Measurements from ENCODE around the gene CPNE5. TPM values are rescaled to one million over a fixed set of nuclear protein-coding genes. Genes with fewer than 3 reads are reported as not detected.

Gene CPNE5
- total and polyA plus RNA-seq, 8 donors = 1.2 to 7.3 (median 6.4) TPM

DNA sequence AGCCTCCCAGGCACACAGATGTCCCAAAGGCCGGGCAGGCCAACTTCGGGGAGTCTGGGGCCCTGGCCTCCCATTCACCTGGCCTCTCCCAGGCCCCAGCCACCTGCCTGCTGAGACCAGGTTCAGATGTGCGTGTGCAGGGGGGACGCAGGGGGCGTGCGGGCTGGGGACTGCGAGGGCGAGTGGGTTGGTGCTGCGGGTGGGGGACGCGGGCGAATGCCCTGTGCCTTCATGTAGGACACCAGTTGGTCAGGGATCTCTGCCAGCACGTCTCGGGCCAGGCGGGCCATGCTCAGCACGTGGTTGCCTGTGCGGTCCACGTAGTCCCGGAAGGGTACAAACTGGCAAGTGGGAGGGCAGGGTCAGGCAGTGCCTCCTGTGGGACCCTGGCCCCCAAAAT, 97.1 kb downstream of the CPNE5 start:
- no peaks in the 10 kb centered on the region for H3K27me3 ChIP-seq
- no peaks in the 10 kb centered on the region for H3K4me1 ChIP-seq
- TF ChIP-seq, protein P1, sequence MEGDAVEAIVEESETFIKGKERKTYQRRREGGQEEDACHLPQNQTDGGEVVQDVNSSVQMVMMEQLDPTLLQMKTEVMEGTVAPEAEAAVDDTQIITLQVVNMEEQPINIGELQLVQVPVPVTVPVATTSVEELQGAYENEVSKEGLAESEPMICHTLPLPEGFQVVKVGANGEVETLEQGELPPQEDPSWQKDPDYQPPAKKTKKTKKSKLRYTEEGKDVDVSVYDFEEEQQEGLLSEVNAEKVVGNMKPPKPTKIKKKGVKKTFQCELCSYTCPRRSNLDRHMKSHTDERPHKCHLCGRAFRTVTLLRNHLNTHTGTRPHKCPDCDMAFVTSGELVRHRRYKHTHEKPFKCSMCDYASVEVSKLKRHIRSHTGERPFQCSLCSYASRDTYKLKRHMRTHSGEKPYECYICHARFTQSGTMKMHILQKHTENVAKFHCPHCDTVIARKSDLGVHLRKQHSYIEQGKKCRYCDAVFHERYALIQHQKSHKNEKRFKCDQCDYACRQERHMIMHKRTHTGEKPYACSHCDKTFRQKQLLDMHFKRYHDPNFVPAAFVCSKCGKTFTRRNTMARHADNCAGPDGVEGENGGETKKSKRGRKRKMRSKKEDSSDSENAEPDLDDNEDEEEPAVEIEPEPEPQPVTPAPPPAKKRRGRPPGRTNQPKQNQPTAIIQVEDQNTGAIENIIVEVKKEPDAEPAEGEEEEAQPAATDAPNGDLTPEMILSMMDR (IDR thresholded peaks at IDR 0.05) = no peak
- H3K4me3 ChIP-seq = no peak overlapping the region
- H3K36me3 ChIP-seq = no peaks in the 10 kb centered on the region
- ATAC-seq = no peak
- intact Hi-C loops (cut with DNase I) = no loop called here
- no peaks in the 10 kb centered on the region for H3K9me3 ChIP-seq
- DNase-seq = peak in 1 of 4 donors; percentile 66
- H3K27ac ChIP-seq = no peak overlapping the region

DNA sequence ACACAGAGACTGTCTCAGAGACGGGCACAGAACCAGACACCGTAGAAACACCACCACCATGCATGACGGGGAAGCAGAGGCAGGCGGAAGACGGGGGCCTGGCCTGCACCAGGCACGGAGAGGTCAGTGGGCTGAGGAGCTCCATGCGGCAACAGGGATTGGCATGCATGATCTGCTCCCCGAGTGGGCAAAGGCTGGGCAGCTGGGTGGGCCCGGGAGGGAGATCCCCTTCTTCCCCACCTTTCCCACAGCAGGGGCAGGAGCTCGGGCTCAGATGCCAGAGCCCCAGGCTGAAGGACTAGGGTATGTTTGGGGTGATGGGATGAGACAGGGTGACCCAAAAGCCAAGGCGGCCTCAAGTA, 98.4 kb downstream of the CPNE5 start:
- Histone ChIP-seq H3K9me3 (no peaks in the 10 kb centered on the region), H3K4me3 (no peak overlapping the region), H3K36me3 (no peaks in the 10 kb centered on the region), H3K27me3 (no peaks in the 10 kb centered on the region), H3K4me1 (peaks cover 4 to 8% of the 10 kb centered on the region in 2 donors), H3K27ac (no peak overlapping the region)
- no peak for ATAC-seq
- DNase-seq = no peak
- TF ChIP-seq, protein P1 (IDR thresholded peaks at IDR 0.05) = no peak
- intact Hi-C loops (cut with DNase I) = no loop called here

DNA sequence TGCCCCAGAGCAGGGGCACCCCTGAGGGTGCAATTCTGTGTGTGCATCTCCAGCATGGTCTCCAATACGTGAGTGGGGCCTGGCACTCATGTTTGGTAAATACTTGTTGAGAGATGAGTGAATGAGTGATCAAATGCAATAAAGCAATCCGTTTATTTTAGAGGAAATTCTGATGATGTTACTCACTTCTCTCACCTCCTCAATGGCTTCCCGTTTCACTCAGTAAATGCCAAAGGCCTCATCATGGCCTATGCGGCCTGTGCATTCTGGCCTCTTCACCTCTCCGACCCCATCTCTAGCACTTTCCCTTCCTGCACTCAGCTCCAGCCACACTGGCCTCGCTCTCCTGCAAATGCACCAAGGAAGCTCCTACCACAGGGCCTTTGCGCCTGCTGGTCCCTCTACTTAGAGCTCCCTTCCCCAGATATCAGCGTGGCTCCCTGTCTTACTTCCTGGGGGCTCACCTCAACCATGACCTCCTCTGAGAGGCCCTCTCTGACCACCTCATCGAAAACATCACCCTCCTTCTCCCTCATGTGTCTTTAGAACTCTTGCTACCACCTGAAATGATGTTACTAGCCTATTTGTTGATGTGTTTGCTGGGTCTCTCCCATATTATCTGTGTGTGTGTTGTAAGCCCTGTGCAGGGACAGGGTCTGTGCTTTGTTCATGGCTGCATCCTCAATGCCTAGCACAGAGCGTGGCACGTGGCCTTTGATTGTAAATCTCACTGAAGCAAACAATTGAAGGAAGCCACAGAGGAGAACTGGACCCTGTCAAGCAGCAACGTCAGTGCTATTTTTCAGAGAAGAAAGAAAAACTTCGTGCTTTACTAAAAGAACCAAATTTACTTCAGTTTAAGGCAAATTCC, 99.1 kb downstream of the CPNE5 start:
- TF ChIP-seq, protein P1 (IDR thresholded peaks at IDR 0.05) = no peak
- intact Hi-C loops (cut with DNase I) = no loop called here
- Histone ChIP-seq H3K36me3 (no peaks in the 10 kb centered on the region), H3K27me3 (no peaks in the 10 kb centered on the region), H3K9me3 (no peaks in the 10 kb centered on the region), H3K27ac (no peak overlapping the region), H3K4me1 (peaks cover 10 to 14% of the 10 kb centered on the region in 2 donors), H3K4me3 (no peak overlapping the region)
- DNase-seq = no peak
- ATAC-seq = no peak

DNA sequence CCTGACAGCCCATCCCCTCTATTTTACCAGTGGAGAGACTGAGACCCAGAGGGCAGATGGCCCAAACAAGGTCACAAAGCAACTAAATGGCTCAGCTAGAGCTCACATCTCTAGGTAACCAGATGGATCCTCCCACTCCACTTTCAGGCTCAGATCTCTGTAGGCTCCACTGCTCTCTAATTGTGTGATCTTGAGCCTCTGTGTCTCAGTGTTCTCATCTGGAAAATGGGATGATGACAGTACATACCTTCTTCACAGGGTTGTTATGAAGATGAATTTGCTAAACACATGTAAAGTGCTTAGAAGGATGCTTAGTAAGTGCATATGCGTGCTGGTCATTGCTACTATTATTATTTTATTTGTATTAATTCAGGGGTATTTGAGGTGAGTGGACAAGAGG, 101.1 kb downstream of the CPNE5 start:
- Histone ChIP-seq H3K4me1 (peaks cover 18 to 25% of the 10 kb centered on the region in 2 donors), H3K9me3 (no peaks in the 10 kb centered on the region), H3K4me3 (no peak overlapping the region), H3K27me3 (no peaks in the 10 kb centered on the region), H3K36me3 (no peaks in the 10 kb centered on the region), H3K27ac (no peak overlapping the region)
- DNase-seq (no peak), ATAC-seq (no peak)
- TF ChIP-seq, protein P1 (IDR thresholded peaks at IDR 0.05) = no peak
- intact Hi-C loops (cut with DNase I) = no loop called here

DNA sequence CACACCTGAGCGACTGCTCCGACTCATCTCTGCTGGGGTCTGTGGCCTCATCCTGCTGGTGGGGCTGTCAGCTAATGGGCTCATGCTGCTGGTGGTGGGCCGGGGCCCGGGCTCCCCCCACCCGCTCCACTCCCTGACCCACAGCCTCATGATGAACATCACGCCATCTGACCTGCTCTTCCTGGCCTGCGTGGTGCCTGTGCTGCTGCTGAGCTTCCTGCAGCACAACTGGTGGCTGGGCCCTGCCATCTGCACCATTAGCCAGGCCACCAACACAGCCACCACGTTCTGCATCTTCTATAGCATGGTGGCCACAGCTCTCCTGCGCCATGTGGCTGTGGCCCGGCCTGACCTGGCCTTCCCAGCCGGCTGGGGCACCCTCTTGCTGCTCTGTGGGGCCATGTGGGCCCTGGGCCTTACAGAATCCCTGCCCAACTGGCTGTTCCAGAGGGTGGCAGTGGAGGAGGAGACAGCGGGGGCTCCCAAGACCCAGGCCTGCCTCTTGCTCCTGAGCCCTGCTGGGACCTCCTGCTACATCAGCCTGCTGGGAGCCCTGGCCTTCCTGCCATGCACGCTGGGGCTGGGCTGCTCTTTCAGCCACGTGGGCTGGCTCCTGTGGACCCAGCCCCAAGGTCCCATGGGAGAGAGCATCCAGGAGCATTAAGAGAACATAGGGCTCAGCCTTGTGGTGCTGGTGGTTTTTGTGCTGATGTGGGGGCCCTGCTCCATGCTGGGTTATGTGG, 102.0 kb downstream of the CPNE5 start:
- no peaks in the 10 kb centered on the region for H3K27me3 ChIP-seq
- peaks cover 18 to 25% of the 10 kb centered on the region in 2 donors for H3K4me1 ChIP-seq
- H3K36me3 ChIP-seq = no peaks in the 10 kb centered on the region
- intact Hi-C loops (cut with DNase I) = no loop called here
- no peak for ATAC-seq
- H3K4me3 ChIP-seq = no peak overlapping the region
- H3K9me3 ChIP-seq = no peaks in the 10 kb centered on the region
- H3K27ac ChIP-seq = no peak overlapping the region
- DNase-seq = no peak
- TF ChIP-seq, protein P1 (IDR thresholded peaks at IDR 0.05) = no peak

Data from left lung (tissue), 10 donors.